NK-92 (cell line): ENCODE results near the gene KDM2A.
"Not testable (repeated sequence)": the region's sequence is repeated elsewhere in the genome, so short reads cannot be mapped to it uniquely, and the experiment has no call there.

ENCODE experiments used
- DNase-seq: peaks from one replicate; lab custom pipeline; 2025; ENCODE audit not compliant: unreplicated experiment; lab: John Stamatoyannopoulos, UW

The KDM2A gene

DNA sequence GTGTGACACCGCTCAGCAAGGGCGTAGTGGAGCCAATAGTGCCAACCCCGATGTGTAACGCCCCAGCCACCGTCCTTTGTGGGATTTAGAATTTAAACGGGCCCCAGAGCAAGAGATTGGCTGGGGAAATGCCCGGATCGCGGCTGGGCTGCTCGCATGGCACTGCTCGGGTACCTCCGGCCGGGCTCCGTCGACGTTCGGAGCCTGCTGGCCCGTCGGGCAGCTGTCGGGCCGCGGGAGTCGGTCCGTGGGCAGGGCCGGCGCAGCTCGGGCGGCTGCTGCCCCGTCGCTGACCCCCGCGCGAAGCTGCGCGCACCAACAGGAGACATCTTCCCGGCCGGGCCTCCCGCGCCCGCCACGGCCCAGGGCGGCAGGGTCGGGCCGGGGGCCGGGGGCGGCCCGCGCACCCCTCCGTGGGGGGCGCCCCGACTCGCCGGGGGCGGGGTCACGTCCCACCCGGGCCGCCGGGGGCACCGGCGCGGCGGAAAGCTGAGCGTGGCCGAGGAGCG, 1.3 kb upstream of the KDM2A start:
- no peak for DNase-seq

- DNase-seq: no peak
Observed at GRCh38 chr11:67118181-67118766, 789 bp upstream of the KDM2A start.

- no peak for DNase-seq
Observed at GRCh38 chr11:67119585-67120391, 725 bp downstream of the KDM2A start.

- DNase-seq: no peak
Observed at GRCh38 chr11:67120456-67120855, 1.4 kb downstream of the KDM2A start.

DNA sequence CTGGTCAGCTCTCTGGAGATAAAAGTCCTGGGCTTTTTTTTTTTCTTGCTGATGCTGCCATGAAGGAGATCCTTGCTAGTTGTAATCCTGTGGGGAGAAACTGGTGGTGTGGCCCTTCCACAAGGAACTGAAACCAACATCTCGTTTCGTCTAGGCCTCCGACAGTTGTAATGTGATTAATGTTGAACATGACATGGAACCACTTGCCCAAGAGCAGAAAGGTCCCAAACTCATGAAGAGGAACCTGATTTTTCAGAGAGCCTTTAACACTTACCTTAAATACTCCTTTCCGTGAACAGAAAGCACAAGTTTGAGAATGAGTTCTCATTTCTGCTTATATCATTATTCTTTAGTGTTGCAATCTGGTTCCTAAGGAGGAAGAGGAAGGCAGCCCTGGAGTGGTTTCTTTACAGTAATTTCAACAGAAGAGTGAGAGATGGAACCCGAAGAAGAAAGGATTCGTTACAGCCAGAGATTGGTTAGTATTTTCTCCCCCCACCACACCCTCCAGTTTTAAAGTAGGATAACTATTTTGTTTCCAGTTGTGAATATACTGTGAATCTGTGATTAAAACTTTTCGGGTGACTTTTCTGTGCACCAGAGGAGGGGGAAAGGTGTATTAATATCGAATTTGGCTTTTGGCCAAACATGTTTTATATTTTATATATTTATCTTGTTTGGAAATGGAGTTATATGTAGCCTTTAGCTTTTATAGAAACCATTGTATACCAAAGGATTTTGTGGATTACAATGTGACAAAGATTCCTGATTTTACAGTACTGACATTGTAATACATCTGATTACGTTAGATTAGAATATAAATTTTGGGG, 2.0 kb downstream of the KDM2A start:
- no peak for DNase-seq

GRCh38 chr11:67123801-67124200, 4.7 kb downstream of the KDM2A start:
- not testable (repeated sequence) for DNase-seq

DNA sequence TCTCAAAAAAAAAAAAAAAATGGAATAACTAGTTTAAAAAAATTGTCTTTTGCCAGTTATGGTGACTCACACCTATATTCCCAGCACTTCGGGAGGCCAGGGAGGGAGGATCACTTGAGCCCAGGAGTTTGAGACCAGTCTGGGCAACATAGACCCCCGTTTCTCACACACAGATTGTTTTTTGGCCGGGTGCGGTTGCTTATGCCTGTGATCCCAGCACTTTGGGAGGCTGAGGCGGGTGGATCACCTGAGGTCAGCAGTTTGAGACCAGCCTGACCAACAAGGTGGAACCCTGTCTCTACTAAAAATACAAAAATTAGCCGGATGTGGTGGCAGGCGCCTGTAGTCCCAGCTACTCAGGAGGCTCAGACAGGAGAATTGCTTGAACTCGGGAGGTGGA, 7.2 kb downstream of the KDM2A start:
- DNase-seq: not testable (repeated sequence)

DNA sequence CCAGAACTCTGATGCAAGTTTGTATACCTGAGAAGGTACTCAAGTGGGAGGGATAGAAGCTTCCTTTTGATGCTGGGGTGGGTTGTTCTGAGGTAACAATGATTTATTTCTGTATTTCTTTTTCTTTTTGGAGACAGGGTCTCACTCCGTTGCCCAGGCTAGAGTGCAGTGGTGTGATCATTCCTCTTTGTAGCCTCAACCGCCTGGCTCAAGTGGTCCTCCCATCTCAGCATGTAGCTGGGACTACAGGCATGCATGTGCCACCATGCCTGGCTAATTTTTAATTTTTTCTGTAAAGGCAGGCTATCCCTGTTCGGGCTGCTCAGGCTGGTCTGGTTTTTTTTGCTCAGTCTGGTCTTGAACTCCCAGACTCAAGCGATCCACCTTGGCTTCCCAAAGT, 7.9 kb downstream of the KDM2A start:
- DNase-seq: no peak

GRCh38 chr11:67130861-67131260, 11.8 kb downstream of the KDM2A start:
- DNase-seq: not testable (repeated sequence)

DNA sequence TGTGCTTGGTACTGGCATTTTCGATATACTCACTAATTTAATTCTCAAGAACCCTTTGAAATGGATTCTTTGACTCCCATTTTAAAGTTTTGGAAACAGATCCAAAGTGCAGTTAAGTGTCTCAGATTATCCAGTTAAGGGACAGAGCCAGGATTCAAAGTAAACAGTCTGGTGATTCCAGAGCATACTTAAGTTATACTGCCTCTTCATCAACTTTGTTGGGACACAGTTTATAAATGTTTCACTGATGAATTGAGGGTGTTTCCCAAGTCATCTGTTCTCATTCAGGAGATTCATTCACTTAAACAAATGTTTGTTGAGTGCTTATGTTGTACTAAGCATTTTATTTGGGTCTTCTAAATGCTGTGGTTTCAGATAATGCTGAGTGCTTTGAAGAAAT, 17.1 kb downstream of the KDM2A start:
- DNase-seq: no peak

GRCh38 chr11:67138922-67139321, 19.9 kb downstream of the KDM2A start:
- no peak for DNase-seq

DNA sequence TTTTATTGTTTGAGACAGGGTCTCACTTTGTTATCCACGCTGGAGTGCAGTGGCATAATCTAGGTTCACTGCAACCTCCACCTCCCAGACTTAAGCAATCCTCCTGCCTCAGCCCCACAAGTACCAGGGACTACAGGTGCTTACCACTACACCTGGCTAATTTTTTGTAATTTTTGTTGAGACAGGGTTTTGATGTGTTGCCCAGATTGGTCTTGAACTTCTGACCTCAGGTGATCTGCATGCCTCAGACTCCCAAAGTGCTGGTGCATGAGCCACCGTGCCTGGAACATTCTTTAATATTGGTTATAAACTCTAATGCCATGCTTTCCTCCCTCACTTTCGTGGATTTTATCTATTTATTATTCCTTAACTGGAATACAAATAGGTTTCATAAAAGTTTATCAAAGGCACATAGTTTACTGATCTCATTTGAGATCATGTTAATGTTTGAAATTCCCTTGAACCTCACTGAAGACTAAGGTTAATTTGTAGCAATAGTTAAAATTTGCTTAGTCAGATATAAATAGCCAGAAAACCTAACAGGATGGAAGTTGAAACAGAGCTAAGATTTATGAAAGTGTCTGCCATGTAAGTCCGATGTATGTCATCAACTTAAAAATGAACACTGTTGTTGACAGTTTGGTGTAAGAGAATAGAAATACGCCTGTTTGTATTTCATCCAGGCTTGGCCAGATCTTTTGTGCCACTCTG, 27.6 kb downstream of the KDM2A start:
- no peak for DNase-seq

GRCh38 chr11:67153971-67154370, 34.9 kb downstream of the KDM2A start:
- no peak for DNase-seq

GRCh38 chr11:67154726-67155125, 35.7 kb downstream of the KDM2A start:
- DNase-seq: no peak

DNA sequence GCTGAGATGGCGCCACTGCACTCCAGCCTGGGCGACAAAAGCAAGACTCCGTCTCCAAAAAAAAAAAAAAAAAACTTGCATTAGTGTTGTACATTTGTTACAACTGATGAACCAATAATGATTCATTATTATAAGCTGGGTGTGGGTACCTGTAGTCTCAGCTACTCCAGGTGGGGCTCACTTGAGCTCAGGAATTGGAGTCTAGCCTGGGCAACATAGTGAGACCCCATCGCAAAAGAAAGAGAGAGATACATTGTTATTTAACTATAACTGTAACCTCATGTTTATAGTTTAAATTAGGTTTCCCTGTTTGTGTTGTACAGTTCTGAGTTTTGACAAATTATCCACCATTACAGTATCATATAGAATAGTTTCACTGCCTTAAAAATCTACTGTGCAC, 38.6 kb downstream of the KDM2A start:
- DNase-seq: no peak

GRCh38 chr11:67158221-67158620, 39.2 kb downstream of the KDM2A start:
- DNase-seq: no peak

DNA sequence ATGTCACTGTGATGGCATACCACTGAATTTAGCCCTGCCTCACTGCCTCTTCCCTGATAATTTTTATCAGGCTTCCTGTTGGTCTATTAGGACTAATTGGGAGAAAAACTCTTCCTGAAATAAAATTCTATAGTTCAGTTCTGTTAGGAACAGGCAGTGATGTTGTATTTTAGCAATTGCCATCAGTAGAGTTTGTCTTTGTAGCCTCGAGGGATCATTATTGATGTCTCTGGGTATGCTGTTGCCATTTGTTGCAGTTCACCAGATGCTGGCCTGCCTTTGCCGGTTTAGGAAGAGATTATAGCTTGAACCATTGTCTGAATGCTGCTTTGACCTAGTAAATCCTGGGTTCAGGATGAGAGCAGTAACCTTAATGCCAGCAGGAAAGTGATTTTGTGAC, 41.0 kb downstream of the KDM2A start:
- DNase-seq: no peak

GRCh38 chr11:67160872-67161783, 42.1 kb downstream of the KDM2A start:
- DNase-seq: no peak

- no peak for DNase-seq
Observed at GRCh38 chr11:67163006-67163405, 43.9 kb downstream of the KDM2A start.

- DNase-seq: no peak
Observed at GRCh38 chr11:67165623-67166022, 46.6 kb downstream of the KDM2A start.
